ENCODE measurements around the gene SPTLC2.
"Not testable (repeated sequence)": the region's sequence is repeated elsewhere in the genome, so short reads cannot be mapped to it uniquely, and the experiment has no call there.

Gene SPTLC2

GRCh38 chr14:77616454-77617229, at the start of gene SPTLC2:
SPTLC2 (minus strand) TSS chr14:77616637; CDS start chr14:77616579, 58 bp downstream.
- peak; percentile 80 to 93 (median 81) for DNase-seq (ENCODE audit: low read depth in 2 of 3, low spot score in 2 of 3)

- DNase-seq (ENCODE audit: low read depth in 2 of 3, low spot score in 2 of 3) = no peak
Measured at GRCh38 chr14:77663293-77663692, 46.9 kb upstream of the SPTLC2 start.

- not testable (repeated sequence) for DNase-seq (ENCODE audit: low read depth in 2 of 3, low spot score in 2 of 3)
Measured at GRCh38 chr14:77661562-77661961, 45.1 kb upstream of the SPTLC2 start.

GRCh38 chr14:77660754-77661153, 44.3 kb upstream of the SPTLC2 start:
- DNase-seq (ENCODE audit: low read depth in 2 of 3, low spot score in 2 of 3) = no peak

GRCh38 chr14:77659831-77660230, 43.4 kb upstream of the SPTLC2 start:
- no peak for DNase-seq (ENCODE audit: low read depth in 2 of 3, low spot score in 2 of 3)

GRCh38 chr14:77657280-77657679, 40.8 kb upstream of the SPTLC2 start:
- DNase-seq (ENCODE audit: low read depth in 2 of 3, low spot score in 2 of 3) = no peak

- no peak for DNase-seq (ENCODE audit: low read depth in 2 of 3, low spot score in 2 of 3)
Measured at GRCh38 chr14:77654001-77654441, 37.6 kb upstream of the SPTLC2 start.

- DNase-seq (ENCODE audit: low read depth in 2 of 3, low spot score in 2 of 3) = no peak
Measured at GRCh38 chr14:77649326-77649725, 32.9 kb upstream of the SPTLC2 start.

GRCh38 chr14:77648520-77649200, 32.2 kb upstream of the SPTLC2 start:
- DNase-seq (ENCODE audit: low read depth in 2 of 3, low spot score in 2 of 3) = no peak

GRCh38 chr14:77647853-77648252, 31.4 kb upstream of the SPTLC2 start:
- DNase-seq (ENCODE audit: low read depth in 2 of 3, low spot score in 2 of 3) = no peak

- no peak for DNase-seq (ENCODE audit: low read depth in 2 of 3, low spot score in 2 of 3)
Measured at GRCh38 chr14:77646907-77647306, 30.5 kb upstream of the SPTLC2 start.

GRCh38 chr14:77645520-77646230, 29.2 kb upstream of the SPTLC2 start:
- DNase-seq (ENCODE audit: low read depth in 2 of 3, low spot score in 2 of 3) = no peak

GRCh38 chr14:77642407-77642806, 26.0 kb upstream of the SPTLC2 start:
- DNase-seq (ENCODE audit: low read depth in 2 of 3, low spot score in 2 of 3) = no peak

GRCh38 chr14:77641534-77642341, 25.3 kb upstream of the SPTLC2 start:
- DNase-seq (ENCODE audit: low read depth in 2 of 3, low spot score in 2 of 3) = peak; percentile 28 to 45 (median 43)

GRCh38 chr14:77640756-77641533, 24.5 kb upstream of the SPTLC2 start:
- no peak for DNase-seq (ENCODE audit: low read depth in 2 of 3, low spot score in 2 of 3)

GRCh38 chr14:77638771-77639171, 22.3 kb upstream of the SPTLC2 start:
- no peak for DNase-seq (ENCODE audit: low read depth in 2 of 3, low spot score in 2 of 3)

GRCh38 chr14:77635869-77636268, 19.4 kb upstream of the SPTLC2 start:
- not testable (repeated sequence) for DNase-seq (ENCODE audit: low read depth in 2 of 3, low spot score in 2 of 3)

GRCh38 chr14:77635466-77635865, 19.0 kb upstream of the SPTLC2 start:
- not testable (repeated sequence) for DNase-seq (ENCODE audit: low read depth in 2 of 3, low spot score in 2 of 3)

GRCh38 chr14:77630111-77630510, 13.7 kb upstream of the SPTLC2 start:
- DNase-seq (ENCODE audit: low read depth in 2 of 3, low spot score in 2 of 3) = no peak

- DNase-seq (ENCODE audit: low read depth in 2 of 3, low spot score in 2 of 3) = no peak
Measured at GRCh38 chr14:77625360-77625759, 8.9 kb upstream of the SPTLC2 start.
